Measurements from ENCODE around the gene SMARCAL1.

SMARCAL1 gene

DNA sequence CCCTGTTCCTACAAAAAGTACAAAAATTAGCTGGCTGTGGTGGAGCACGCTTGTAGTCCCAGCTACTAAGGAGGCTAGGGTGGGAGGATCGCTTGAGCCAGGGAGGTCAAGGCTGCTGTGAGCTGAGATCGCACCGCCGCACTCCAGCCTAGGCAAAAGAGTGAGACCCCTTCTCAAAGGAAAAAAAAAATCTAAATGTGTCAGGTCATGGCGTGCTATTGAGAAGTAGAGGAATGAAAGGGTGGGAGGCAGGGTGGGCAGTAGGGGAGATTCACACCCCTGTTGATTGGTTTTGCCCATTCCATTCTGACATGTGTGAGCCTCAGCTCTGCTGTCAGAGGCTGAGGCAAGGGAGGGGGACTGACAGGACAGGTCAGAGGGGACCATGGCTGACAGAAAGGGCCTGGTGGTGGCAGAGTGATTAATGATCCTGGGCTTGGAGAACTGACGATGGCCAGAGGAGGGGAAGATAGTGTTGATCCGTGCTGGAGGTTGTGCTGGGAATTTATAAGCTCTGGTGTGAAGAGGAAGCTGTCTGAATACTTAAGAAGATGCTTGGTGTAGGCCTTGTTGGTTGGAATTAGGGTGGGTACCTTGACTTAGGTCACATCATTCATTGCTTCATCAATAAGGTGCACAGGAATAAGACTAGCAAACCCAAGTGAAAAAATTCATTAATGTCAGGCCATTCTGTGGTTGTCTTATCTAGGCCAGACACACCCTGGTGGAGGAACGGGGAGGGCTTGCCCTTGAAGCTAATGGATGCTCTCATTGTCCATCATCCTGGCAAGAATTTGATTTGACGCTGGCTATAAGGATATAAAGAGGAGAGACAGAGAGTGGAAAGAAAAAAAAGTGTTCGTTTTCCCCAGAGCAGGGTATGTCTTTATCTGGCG is 19.1 kb upstream of the SMARCAL1 start:
- no peak for DNase-seq

DNA sequence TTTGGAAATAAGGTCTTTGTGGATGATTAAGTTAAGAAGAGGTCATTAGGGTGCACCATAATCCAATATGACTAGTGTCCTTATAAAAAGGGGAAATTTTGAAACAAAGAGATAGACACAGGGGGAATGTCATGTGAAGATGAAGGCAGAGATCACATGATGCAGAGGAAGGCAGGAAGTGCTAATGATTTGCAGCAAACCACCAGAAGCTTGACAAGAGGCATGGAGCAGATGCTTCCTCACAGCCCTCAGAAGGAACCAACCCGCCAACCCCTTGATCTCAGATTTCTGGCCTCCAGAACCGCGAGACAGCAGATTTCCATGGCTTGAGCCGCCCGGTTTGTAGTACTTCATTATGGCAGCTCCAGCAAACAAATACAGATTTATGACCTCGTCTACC is 17.4 kb upstream of the SMARCAL1 start:
- DNase-seq: no peak

DNA sequence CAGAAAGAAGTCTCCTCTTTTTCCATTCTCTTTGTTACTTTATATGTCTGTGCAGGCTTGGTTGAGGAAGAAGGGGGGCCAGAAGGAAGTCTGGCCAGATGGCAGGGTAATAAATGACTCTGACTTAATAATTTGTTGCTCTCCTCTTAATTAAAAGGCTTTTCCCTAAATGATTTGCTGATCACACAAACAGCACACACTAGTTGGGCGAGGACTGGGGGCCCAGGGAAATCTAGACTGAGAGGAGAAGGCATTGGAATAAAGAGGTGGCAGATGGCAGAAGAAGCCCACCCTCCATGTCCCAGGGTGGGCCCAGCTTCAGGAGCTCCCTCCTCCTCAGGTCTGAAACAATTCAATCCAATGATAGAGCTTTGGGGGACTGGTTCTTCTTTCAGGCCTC is 12.7 kb upstream of the SMARCAL1 start:
- DNase-seq: no peak

DNA sequence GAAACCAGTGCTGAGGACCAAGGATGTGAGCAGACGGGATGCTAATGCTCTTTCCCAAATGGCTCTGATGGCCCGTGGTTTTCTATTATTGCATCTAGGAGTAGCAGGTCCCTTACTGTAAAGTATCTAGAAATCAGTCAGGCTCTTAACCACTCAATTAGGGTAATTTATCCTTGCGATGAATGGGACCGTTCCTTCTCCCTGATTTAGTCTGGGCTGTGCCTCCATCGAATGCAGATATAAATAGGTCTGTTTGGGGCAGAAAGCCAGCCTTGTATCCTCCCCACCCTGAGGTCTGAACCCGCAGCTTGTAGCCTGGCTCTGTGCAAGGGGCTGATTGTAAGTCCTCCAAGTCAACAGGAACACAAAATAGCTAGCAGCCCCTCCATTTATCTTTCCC is 9.5 kb upstream of the SMARCAL1 start:
- no peak for DNase-seq

DNA sequence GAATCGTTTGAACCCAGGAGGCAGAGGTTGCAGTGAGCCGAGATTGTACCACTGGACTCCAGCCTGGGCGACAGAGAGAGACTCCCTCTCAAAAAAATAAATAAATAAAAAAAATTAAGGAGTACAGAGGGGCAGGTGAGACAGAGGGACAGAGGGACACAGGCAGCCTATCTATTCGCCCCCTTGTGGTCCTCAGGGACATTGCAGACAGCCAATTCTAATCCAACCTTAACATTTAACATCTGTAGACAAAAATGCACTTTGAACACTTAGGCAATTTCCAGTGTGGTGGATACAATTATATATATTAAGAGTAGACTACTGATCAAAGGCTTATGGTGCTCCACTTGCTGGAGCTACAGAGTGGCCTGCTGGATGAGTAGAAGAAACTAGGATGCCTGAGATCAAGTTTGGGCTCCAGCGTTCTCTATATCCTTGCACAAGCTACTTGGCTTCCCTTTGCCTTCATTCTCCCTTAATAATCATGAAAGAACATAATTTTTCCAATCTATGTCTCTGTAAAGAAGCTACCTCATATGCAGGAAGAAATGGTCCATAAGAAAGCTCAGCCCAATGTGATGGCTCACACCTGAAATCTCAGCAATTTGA is 8.2 kb upstream of the SMARCAL1 start:
- no peak for DNase-seq

DNA sequence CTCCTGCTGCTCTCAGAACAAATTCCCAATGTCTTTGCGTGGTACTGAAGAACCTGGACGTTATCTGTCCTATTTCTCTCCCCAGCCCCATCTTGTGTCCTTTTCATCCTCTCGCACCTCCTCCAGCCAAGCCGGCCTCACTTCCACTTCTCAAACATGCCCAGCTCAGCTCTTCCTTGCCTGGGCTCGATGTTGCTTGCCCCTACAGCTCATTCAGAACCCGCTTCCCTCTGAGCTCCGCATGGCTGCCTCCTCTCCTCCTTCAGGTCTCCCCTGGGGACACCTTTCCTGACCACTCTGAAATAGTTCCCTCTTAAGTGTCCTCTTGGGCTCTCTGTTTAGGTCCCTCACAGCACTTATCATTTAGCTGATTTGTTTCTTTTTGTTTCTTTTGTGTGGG is 6.7 kb upstream of the SMARCAL1 start:
- DNase-seq: no peak

DNA sequence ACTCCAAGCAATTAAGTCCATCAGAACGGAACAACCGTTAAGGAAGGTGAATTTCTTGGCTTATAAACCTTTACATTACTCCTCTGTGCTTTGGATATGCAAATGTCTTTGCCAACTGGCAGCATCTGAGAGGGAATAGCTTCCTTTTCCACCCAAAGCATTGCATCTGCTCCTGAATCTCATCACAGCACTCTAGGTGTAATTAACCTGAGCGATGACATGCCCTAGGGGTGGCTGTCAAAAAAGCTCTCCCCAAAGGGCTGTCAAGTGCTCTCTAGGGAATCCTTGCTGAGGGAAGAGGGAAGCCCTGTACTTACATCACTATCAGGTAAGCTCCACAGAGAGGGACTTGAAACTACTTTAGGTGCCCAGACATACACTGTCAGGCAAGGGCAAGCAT is 5.5 kb upstream of the SMARCAL1 start:
- no peak for DNase-seq

DNA sequence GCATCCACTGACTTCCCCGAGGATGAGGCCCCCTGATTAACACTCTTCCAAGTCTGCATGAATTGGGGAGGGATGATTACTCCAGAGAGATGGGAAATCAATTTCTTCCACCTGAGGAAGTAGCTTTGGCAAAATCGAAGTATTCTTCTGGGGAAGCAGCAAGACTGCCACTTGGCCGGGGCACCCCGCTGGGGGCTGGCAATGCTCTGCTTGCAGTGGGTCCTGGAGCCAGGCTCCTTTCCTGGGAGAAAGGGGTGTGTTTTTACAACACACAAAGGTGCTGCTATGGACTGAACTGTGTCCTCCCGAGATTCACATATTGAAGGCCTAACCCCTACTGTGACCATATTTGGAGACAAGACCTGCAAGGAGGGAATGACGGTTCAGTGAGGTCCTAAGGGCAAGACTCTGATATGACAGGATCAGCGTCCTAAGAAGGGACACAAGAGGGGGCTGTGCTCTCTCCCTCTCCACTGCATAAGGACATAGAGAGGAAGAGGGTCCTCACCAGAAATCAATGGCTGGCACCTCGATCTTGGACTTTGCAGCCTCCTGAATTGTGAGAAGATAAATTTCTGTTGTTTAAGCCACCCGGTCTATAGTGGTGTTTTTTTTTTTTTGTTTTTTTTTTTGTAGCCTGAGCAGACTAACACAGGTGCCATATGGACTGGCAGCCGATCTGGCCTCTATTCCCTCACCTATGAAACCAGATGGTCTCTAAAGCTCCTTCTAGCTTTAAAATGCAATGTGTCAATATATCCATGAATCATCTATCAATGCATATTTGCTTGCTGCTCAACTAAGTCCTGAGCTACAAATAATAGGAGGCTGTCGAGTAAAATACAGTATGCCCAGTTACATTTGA is 3.6 kb upstream of the SMARCAL1 start:
- no peak for DNase-seq

DNA sequence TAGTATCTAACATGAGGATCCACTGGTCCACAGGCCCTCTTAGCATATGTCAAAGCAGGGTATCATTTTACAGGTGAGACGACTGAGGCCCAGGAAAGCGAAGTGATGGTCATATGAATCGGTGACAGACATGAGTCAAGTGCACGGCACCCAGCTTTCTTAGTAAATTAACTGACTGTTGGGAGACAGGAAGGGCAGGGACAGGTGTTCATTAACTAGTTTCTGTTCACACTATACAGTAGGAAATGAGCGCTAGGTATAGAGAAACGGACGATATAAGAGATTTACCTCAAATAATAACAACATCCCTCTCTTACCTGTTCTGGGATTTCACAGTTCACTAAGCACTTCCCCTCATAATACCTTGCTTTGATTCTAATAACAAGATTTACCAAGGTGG is 1.7 kb upstream of the SMARCAL1 start:
- DNase-seq: no peak

DNA sequence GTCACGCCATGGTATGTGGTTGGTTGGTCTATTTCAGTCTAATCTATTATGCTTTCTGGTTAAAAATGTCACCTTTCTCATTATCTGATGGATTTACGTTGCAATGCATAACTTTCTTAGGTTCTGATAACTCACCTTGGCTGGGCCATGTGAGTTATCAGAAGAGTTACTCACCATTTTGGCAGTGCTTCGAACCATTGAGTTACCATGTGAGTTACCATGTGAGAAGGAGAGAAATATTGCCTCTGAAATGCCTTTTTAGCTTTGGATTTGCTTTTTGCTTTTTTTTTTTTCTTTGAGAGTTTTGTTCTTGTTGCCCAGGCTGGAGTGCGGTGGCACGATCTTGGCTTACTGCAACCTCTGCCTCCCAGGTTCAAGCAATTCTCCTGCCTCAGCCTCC is 1.6 kb downstream of the SMARCAL1 start:
- no peak for DNase-seq

DNA sequence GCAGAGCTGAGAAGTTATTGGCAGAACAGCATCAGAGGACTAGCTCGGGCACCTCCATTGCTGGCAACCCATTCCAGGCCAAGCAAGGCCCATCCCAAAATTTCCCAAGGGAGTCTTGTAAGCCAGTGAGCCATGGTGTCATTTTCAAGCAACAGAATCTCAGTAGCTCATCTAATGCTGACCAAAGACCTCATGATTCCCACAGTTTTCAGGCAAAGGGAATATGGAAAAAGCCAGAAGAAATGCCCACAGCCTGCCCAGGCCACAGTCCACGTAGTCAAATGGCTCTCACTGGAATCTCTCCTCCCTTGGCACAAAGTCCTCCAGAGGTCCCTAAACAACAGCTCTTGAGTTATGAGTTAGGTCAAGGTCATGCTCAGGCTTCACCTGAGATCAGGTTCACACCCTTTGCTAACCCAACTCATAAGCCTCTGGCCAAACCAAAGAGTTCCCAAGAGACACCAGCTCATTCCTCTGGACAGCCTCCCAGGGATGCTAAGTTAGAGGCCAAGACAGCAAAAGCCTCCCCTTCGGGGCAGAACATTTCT is 2.6 kb downstream of the SMARCAL1 start:
- no peak for DNase-seq

DNA sequence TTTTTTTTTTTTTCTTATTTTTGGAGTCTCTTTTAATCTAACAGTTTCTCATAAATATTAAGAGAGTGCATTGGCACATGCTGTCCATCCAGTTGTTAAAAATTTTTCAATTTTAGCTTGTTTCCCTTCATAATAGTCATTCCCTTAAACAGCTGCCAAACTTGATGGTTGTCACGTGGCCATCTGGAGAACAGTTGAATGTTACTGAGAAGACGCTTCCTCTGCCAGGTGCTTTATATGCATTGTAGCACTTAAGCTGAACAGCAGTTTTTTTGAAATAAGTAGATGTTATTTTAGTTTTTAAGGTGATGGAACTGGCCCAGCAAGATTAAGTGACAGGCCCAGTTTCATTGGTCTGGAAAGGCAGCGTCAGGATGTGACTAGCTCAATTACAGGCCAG is 3.3 kb downstream of the SMARCAL1 start:
- DNase-seq: peak; percentile 48

DNA sequence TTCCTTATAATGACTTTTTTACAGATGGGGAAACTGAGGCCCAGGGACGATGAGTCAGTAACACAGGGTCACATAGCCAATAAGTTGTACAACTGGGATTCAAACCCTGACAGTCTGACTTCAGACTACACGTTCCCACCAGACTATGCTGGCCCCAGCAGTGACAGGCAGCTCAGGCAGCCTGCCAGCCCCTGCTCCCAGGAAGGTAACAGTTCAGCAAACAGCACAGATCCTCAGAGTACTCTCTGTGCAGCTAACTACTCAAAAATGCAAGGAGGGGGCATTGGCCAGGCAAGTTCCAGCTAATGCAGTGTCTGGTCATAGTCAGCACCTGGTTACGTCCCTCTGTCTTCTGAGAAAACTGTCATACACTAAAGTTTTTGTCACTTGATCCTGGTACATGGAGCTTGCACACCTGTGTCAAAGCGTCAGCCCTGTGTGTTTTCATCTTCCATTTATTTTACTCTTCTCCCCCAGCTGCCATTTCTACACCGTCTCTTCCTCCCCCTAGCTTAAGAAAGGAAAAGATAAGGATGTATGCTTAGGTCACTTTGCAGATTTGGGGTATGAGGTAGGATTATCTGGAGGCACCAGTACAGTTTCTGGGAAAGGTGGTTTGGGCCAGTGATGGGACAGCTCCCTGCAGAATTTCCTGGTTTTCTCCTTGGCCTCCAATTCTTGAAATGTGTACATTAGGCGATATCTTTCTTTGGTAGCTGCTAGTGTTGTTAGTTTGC is 4.5 kb downstream of the SMARCAL1 start:
- DNase-seq: no peak

DNA sequence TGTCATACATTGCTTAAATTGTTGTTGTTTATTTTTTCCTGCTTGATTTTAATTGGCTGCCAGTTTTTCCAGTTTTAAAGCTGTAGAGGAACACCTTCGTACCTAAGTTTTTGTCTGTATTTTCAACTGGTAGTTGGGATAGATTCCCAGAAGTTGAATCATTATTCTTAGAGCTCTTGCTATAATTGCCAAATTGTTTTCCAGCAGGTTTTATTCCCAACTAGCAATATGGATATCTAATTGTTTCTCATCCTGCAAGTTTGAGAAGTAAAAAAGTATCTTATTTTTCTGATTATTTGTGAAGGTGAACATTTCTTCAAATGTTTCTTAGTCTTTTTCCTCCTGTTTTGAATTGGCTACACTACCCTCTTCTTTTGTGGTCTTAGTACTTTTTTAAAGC is 6.7 kb downstream of the SMARCAL1 start:
- no peak for DNase-seq

DNA sequence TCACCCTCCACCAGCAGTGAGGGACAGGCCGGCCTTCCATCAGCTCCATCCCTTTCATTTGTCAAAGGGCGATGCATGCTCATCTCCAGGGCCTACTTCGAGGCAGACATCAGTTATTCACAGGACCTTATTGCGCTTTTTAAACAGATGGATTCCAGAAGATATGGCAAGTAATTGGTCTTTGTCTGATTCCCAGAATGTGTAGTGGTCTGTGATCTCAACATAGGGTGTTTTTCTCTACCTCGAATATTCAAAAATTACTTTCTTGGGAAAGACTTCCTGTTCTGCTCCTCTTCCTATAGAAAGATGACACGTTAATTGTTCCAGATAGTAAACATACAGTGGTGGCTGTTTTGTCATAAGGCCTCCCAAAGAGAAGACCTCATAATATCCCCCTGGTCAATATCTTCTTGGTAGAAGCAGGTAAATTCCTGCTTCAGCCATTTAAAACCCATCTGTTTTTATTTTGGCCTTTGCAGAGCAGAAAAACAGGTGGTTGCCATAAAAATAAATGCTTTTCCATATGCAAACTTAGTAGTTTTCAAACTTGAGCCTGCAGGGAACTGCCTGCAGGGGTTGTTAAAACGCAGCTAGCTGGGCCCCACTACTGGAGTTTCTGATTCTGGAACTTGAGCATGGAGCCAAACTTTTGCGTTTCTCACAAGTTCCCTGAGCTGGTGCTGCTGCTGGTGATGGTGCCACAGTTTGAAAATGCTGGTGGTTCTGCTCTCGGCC is 8.2 kb downstream of the SMARCAL1 start:
- DNase-seq: no peak

DNA sequence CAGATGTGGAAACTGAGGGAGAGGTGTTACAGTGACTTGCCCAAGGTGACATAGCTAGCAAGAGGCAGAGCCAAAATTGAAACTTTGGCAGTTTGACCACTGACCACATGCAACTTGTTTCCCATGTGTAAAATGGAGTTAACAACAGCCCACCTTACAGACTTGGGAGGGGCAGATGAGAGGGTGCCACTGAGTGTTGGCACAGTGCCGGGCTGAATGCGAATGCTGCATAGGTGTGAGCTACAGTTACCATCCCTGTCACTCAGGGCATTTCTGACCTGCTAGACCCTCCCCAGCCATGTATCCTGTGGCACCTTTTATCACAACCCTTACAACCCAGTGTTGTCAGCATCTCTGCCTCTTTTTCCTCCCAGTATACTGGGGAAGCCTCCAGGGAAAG is 10.8 kb downstream of the SMARCAL1 start:
- no peak for DNase-seq

DNA sequence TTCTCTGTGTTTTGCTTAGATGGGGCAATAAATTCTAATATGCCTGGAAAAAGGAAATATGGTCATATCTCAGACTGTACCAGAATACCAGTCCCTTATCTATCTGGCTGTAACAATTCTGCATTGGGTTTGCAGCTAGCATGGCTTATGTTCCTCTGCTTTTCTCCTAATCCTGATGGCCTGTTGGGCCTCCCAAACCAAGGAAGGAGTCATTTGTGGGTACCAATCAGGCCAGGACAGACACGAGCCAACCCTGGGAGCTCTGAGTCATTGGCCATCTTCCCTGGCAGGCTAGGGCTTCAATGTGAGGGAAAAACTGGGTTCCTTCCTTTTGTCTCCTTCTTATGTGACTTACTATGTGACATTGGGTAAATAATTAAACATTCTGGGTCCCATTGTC is 12.0 kb downstream of the SMARCAL1 start:
- DNase-seq: no peak

DNA sequence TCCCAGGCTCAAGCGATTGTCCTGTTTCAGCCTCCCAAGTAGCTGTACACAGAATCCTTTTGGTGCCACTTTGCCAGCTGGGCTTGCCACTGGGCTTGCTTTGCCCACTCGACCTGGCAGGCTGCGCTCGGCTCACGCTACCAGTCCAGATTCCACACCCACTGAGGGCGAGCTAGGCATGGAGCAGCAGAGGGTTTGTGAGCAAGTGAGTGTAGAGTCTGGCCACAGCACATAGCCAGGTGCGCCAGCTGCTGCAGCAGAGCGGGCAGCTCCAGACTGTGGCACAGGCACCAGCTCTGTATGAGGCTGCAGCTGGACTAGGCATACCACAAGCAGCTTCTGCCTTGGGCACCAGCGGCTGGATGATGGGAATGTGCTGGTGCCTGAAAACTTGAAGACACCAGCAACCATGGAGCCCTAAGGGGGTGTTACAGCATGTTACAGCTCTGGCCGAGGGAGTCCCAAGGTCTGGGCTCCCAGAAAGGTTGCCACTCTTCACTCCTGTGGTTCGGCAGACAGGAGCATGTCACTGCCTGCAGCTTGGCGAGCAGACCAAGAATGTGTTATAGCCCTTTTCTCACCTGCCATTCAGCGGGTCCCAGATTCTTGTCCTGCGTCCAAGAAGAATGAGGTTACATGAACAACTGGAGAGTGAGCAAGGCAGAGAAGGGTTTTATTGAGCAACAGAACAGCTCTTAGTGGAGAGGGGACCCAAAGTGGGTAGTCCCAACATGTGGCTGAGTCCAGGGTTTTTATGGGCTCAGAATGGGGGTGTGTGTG is 12.9 kb downstream of the SMARCAL1 start:
- DNase-seq: no peak

DNA sequence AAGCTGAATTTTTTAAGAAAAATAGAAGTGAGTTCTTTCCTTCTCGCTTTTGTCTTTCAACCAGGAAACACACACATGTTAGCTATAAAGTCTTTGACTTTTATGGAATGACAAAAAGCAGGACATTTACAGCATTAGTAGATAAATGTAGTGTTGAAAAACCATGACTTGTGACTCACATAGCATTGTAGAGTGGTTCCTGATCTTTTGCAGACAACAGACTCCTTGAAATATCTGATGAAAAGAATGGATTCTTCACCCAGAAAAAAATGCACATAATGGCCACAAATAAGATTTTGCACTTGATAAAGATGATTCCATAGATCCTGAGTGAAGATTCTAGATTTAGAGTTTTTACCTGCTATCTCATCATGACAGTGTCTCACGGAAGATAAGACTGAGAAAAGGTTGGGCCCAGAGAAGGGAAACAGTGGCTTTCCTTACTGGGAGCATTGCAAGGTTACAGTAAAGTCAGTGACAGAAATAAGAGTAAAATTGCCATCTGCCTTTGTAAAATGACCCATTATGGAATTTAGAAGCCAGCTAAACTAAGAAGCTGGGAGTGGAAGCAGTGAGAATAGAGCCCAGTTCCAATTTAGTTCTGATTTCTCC is 14.0 kb downstream of the SMARCAL1 start:
- no peak for DNase-seq

DNA sequence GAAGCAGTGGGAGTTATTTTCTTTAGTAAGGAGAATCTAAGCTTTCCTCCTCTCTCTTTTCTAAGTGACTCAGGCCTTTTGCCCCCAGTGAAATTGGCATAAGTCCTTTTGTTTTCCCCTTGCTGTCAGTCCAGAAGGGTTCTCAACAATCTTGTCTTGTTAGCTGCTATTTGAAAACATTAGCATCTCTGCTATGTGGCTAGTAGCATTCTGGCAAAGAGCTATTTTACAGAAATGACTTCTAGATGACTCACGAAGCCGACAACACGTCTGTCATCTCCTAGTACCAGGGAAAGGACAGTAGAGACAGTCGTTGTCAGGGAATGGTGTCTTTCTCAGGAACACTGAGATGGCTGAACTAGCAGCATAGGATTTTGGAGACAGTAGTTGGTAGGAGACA is 14.7 kb downstream of the SMARCAL1 start:
- no peak for DNase-seq
